ENCODE results near the gene PLA2G2C.

- TF ChIP-seq POLR2A (IDR thresholded peaks at IDR 0.05) (no peak), CTCF (IDR thresholded peaks at IDR 0.05) (no peak), EP300 (IDR thresholded peaks at IDR 0.05) (no peak)
Measured at GRCh38 chr1:20125100-20125499, 61.2 kb downstream of the PLA2G2C start.
